Mesothelial cell of epicardium (in vitro differentiated cells): ENCODE data around the gene COL4A1. TPM values are rescaled to one million over a fixed set of nuclear protein-coding genes. Genes with fewer than 3 reads are reported as not detected.
A peak's percentile ranks its signal among the peaks of the same experiment; 100 is the strongest.

Source experiments
- DNase-seq, 2 experiments: peaks; one replicate each; pipeline ENCODE4 v3.0.0; 2021; ENCODE audit warnings: low spot score in 2 of 2; ENCODE audit not compliant: unreplicated experiment in 2 of 2
- H3K27ac Mint-ChIP-seq: 2 replicates; pipeline ENCODE4 v1.8.0; 2021; ENCODE audit warnings: mixed read lengths
- H3K27me3 Mint-ChIP-seq: 2 replicates; pipeline ENCODE4 v1.8.0; 2021; ENCODE audit warnings: low read depth, mixed read lengths
- H3K36me3 Mint-ChIP-seq: 2 replicates; pipeline ENCODE4 v1.8.0; 2021; ENCODE audit warnings: mixed read lengths
- H3K4me1 Mint-ChIP-seq: 2 replicates; pipeline ENCODE4 v1.8.0; 2021; ENCODE audit warnings: mixed read lengths
- H3K4me3 Mint-ChIP-seq: 2 replicates; pipeline ENCODE4 v1.8.0; 2021; ENCODE audit warnings: mild to moderate bottlenecking, moderate library complexity, mixed read lengths
- H3K9me3 Mint-ChIP-seq: 2 replicates; pipeline ENCODE4 v1.8.0; 2021; ENCODE audit warnings: mixed read lengths
- total RNA-seq: library from RNA; stranded (reverse); gene quantifications from 3 replicates; pipeline ENCODE4 v1.2.1, GENCODE V29; 2021
- TF ChIP-seq, protein P1 (sequence below): fragments of 200-600 bp; sonication (generic); IDR thresholded peaks from one replicate; pipeline ENCODE4 v1.5.0; 2021; ENCODE audit warnings: antibody characterized with exemption; ENCODE audit not compliant: unreplicated experiment

The COL4A1 gene
- total RNA-seq, 1 donor from 2014 or later, result 362 TPM

GRCh38 chr13:110185696-110186095, 121.3 kb downstream of the COL4A1 start:
- H3K4me3 Mint-ChIP-seq, result no peak overlapping the region
- no peak overlapping the region for H3K27ac Mint-ChIP-seq
- peaks cover 46% of the 10 kb centered on the region for H3K36me3 Mint-ChIP-seq
- no peaks in the 10 kb centered on the region for H3K27me3 Mint-ChIP-seq
- no peaks in the 10 kb centered on the region for H3K9me3 Mint-ChIP-seq
- H3K4me1 Mint-ChIP-seq, result peaks cover 19% of the 10 kb centered on the region
- DNase-seq, result no peak
- TF ChIP-seq, protein P1, sequence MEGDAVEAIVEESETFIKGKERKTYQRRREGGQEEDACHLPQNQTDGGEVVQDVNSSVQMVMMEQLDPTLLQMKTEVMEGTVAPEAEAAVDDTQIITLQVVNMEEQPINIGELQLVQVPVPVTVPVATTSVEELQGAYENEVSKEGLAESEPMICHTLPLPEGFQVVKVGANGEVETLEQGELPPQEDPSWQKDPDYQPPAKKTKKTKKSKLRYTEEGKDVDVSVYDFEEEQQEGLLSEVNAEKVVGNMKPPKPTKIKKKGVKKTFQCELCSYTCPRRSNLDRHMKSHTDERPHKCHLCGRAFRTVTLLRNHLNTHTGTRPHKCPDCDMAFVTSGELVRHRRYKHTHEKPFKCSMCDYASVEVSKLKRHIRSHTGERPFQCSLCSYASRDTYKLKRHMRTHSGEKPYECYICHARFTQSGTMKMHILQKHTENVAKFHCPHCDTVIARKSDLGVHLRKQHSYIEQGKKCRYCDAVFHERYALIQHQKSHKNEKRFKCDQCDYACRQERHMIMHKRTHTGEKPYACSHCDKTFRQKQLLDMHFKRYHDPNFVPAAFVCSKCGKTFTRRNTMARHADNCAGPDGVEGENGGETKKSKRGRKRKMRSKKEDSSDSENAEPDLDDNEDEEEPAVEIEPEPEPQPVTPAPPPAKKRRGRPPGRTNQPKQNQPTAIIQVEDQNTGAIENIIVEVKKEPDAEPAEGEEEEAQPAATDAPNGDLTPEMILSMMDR, result no peak

DNA sequence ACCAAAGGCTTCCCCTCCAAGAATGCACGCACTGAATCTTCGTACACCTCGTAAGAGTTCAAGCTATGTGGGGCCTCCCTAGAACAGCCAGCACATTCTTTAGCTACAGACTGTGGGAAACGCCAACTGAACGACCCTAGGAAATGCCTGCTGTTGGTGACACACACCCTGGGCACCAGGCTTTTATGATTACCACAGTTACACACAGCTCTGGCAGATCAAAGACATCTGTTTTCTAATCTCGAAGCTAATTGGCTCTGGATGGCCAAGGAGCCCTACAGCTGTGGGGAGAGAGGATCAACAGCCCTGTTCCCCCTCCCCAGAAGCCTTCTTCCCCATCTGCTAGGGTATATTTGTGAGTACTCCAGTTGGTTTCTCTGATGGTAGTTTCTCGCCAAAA, 123.0 kb downstream of the COL4A1 start:
- peaks cover 28% of the 10 kb centered on the region for H3K4me1 Mint-ChIP-seq
- TF ChIP-seq, protein P1, result no peak
- H3K9me3 Mint-ChIP-seq, result no peaks in the 10 kb centered on the region
- peaks cover 51% of the 10 kb centered on the region for H3K36me3 Mint-ChIP-seq
- no peaks in the 10 kb centered on the region for H3K27me3 Mint-ChIP-seq
- no peak overlapping the region for H3K4me3 Mint-ChIP-seq
- no peak overlapping the region for H3K27ac Mint-ChIP-seq
- DNase-seq, result no peak

DNA sequence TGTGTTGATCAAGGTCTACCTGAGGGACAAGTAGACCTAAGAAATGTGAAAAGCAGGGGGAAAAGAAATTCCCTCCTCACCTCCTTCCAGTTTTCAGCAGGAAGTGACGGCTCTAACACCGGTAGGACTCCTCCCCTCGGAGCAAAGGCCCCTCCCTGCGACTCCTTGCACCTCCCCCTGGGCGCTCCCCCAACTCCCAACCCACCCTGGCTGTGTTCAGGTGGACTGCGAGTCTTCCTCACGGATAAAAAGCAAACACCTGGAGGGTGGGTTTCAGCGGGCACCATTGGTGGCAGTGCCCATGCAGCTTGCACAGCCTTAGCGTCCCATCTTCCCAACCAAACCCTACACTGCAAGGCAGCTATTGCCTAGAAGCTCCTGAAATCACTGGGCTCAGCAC, 124.5 kb downstream of the COL4A1 start:
- H3K27me3 Mint-ChIP-seq, result no peaks in the 10 kb centered on the region
- peaks cover 22% of the 10 kb centered on the region for H3K4me1 Mint-ChIP-seq
- no peak overlapping the region for H3K4me3 Mint-ChIP-seq
- H3K9me3 Mint-ChIP-seq, result no peaks in the 10 kb centered on the region
- TF ChIP-seq, protein P1, result no peak
- DNase-seq, result no peak
- no peak overlapping the region for H3K27ac Mint-ChIP-seq
- peaks cover 51% of the 10 kb centered on the region for H3K36me3 Mint-ChIP-seq

- H3K4me3 Mint-ChIP-seq, result no peak overlapping the region
- no peaks in the 10 kb centered on the region for H3K9me3 Mint-ChIP-seq
- peaks cover 52% of the 10 kb centered on the region for H3K36me3 Mint-ChIP-seq
- TF ChIP-seq, protein P1, result no peak
- no peak for DNase-seq
- H3K4me1 Mint-ChIP-seq, result peaks cover 17% of the 10 kb centered on the region
- no peak overlapping the region for H3K27ac Mint-ChIP-seq
- no peaks in the 10 kb centered on the region for H3K27me3 Mint-ChIP-seq
Observed at GRCh38 chr13:110182003-110182402, 125.0 kb downstream of the COL4A1 start.

- DNase-seq, result no peak
- Mint-ChIP-seq H3K27me3 (no peaks in the 10 kb centered on the region), H3K4me1 (peaks cover 13% of the 10 kb centered on the region), H3K36me3 (peaks cover 54% of the 10 kb centered on the region), H3K27ac (peak overlapping the region; percentile 45), H3K9me3 (no peaks in the 10 kb centered on the region), H3K4me3 (no peak overlapping the region)
- TF ChIP-seq, protein P1, result no peak
Observed at GRCh38 chr13:110179857-110180147, 127.2 kb downstream of the COL4A1 start.

DNA sequence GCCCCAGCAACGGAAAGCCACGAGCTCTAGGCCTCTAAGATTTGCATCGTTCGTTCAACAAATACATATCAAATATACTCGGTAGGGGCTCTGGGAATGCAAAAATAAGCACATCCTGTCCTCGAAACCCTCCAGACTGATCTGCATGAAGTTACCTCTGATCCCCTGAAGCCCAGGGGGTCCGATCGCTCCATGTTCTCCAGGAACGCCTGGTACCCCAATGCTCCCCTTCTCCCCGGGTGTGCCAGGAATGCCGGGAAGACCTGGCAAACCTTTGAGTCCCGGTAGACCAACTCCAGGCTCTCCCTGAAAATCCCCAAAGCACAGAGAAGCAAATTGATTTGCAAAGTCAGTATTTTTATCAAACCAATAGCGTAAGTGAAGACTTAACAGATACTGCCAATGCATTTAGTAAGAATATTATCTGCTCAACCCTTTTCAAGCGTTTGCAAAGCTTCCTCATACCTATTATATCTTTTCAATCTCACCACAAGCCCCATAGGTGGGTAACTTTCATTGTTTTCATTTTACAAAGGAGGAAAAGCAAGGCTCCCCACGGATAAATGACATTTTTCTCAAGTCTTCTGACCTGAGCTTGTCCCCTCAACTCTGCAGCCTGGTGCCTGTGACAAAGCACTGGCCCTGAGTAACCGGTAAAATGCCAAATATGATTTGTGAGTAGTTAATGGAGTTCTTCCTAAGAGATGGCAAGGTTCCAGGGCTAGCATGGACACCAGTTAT, 127.7 kb downstream of the COL4A1 start:
- Mint-ChIP-seq H3K27ac (peak overlapping the region; percentile 45), H3K4me1 (peaks cover 13% of the 10 kb centered on the region), H3K9me3 (no peaks in the 10 kb centered on the region), H3K36me3 (peaks cover 59% of the 10 kb centered on the region), H3K27me3 (no peaks in the 10 kb centered on the region), H3K4me3 (no peak overlapping the region)
- no peak for DNase-seq
- TF ChIP-seq, protein P1, result no peak
